RWPE1 (cell line): ENCODE measurements around the gene CDRT15.
"Not testable (repeated sequence)": the region's sequence is repeated elsewhere in the genome, so short reads cannot be mapped to it uniquely, and the experiment has no call there.

Source experiments
- CTCF ChIA-PET: fragments of 350-600 bp; sonication (Branson Sonifier 250); formaldehyde crosslinking; extraction: SDS; loops from one replicate; lab custom pipeline; 2021; lab: Yijun Ruan, JAX
- POLR2A ChIA-PET: fragments of 400-600 bp; formaldehyde crosslinking; extraction: SDS; loops from one replicate; lab custom pipeline; 2020; ENCODE audit warnings: antibody characterized with exemption; ENCODE audit not compliant: low non-redundant PET; lab: Yijun Ruan, JAX
- DNase-seq: peaks from one replicate; pipeline ENCODE4 v3.0.0; 2012; ENCODE audit warnings: low spot score
- H3K27ac ChIP-seq: fragments of 450-650 bp; 2 replicates; pipeline ENCODE4 v1.5.1; 2017
- TF ChIP-seq, protein P1 (sequence below): fragments of 450-650 bp; conservative IDR thresholded peaks from 2 replicates; pipeline ENCODE4 v1.5.1; 2017; ENCODE audit warnings: low read depth, mild to moderate bottlenecking

Gene CDRT15

DNA sequence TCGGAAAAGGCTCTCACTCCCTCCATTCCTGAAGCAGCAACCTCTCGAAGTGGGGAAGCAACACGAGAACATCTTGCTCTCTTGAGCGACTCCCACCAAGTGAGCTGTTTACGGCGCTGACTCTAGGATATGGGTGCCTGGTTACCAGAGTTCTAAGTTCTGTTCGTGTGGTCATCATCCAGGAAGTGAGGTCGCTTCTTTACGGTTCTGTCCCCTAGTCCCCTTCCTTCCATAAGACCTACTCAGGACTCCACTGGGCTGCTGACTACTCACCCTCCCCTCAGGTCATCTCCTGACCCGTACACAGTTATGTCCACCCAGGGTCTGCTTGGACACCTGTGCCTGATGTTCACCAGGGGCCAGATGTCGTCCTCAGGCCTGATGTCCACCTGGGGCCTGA, at the start of gene CDRT15:
Gene CDRT15, minus strand, starts transcription at position 101 of the 400 bp plus-strand sequence. Its CDS starts 29 bp downstream, at position 72.
- H3K27ac ChIP-seq, DNase-seq, POLR2A ChIA-PET, CTCF ChIA-PET: not testable (repeated sequence)

GRCh38 chr17:14282726-14283125, 46.1 kb upstream of the CDRT15 start:
- TF ChIP-seq, protein P1, sequence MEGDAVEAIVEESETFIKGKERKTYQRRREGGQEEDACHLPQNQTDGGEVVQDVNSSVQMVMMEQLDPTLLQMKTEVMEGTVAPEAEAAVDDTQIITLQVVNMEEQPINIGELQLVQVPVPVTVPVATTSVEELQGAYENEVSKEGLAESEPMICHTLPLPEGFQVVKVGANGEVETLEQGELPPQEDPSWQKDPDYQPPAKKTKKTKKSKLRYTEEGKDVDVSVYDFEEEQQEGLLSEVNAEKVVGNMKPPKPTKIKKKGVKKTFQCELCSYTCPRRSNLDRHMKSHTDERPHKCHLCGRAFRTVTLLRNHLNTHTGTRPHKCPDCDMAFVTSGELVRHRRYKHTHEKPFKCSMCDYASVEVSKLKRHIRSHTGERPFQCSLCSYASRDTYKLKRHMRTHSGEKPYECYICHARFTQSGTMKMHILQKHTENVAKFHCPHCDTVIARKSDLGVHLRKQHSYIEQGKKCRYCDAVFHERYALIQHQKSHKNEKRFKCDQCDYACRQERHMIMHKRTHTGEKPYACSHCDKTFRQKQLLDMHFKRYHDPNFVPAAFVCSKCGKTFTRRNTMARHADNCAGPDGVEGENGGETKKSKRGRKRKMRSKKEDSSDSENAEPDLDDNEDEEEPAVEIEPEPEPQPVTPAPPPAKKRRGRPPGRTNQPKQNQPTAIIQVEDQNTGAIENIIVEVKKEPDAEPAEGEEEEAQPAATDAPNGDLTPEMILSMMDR = no peak
- DNase-seq = no peak
- H3K27ac ChIP-seq = no peak overlapping the region
- POLR2A ChIA-PET = no interaction called here
- CTCF ChIA-PET = no interaction called here

DNA sequence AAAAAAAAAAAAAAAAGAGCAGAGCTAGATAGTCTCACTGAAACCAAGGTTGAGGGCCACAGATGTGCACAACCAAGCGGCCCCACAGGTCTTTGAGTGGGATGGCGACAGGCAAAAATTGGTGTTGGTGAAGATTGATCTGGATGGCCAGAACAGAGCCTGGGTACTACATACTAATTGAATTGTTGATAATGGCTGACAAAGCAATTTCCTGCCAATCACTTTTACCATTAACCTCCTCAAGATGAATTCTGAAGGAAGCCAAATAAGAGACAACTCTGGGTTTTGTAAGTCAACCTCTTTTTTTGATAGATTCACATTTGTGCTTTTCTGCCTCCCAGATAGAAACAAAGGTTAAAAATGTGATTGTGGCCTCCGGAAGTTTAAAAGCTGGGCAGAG, 44.9 kb upstream of the CDRT15 start:
- ChIA-PET POLR2A (no interaction called here), CTCF (interaction anchor here (0.6 kb wide), 1 partner anchor 461 kb away, joined by 4 read pairs; no protein-coding TSS in a partner anchor)
- H3K27ac ChIP-seq = no peak overlapping the region
- no peak for DNase-seq
- TF ChIP-seq, protein P1 = no peak

- CTCF ChIA-PET = interaction anchor here (0.6 to 0.7 kb wide), 2 partner anchors 12 to 33 kb away, joined by 3 to 5 read pairs; no protein-coding TSS in a partner anchor
- POLR2A ChIA-PET = no interaction called here
- no peak for DNase-seq
- TF ChIP-seq, protein P1 = no peak
- no peak overlapping the region for H3K27ac ChIP-seq
Observed at GRCh38 chr17:14276535-14277250, 40.0 kb upstream of the CDRT15 start.

GRCh38 chr17:14270508-14270907, 33.8 kb upstream of the CDRT15 start:
- TF ChIP-seq, protein P1 = no peak
- no peak overlapping the region for H3K27ac ChIP-seq
- no peak for DNase-seq
- ChIA-PET CTCF (no interaction called here), POLR2A (no interaction called here)

DNA sequence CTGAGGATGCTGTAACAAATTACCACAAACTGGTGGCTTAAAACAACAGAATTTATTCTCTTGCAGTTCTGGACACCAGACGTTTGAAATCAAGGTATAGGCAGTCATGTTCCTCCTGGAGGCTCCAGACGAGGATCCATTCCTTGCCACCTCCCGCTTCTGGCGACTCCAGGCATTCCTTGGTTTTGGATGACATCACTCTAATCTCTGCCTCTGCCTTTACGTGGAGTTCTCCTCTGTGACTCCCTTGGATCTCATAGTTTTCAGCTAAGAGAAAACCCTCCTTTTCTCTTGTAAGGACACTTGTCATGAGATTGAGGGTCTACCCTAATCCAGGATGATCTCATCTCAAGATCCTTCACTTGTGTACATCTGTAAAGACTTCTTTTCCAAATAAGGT, 32.8 kb upstream of the CDRT15 start:
- DNase-seq = no peak
- H3K27ac ChIP-seq = no peak overlapping the region
- ChIA-PET POLR2A (no interaction called here), CTCF (no interaction called here)
- TF ChIP-seq, protein P1 = no peak

DNA sequence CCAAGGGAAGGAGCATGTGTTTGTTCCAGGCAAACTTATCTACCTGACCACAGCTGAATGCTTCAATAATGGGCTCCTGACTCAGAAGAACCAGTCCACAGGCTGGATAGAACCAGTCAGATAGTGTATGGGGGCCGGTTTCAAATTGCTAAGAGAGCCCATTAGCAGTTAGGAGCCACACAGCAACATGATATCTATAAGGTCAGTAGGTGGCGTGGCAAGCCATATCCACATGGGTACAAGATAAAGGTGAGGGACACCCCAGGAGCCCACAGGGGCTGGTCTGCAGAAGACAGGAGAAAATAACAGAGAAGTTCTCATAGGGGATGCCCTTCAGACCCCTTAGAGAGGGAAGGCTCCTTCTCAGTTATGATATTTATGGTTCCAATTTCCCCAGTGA, 31.6 kb upstream of the CDRT15 start:
- TF ChIP-seq, protein P1 = no peak
- CTCF ChIA-PET = interaction anchor here (0.6 kb wide), 1 partner anchor 501 kb away, joined by 4 read pairs; no protein-coding TSS in a partner anchor
- POLR2A ChIA-PET = no interaction called here
- H3K27ac ChIP-seq = no peak overlapping the region
- DNase-seq = no peak
